Left lobe of liver (tissue), 2 donors: ENCODE measurements around the gene MTRR. TPM values are rescaled to one million over a fixed set of nuclear protein-coding genes. Genes with fewer than 3 reads are reported as not detected.

Experiments used
- ATAC-seq: fragments of 200-7000 bp; cut with Tn5 transposase; one replicate; pipeline ENCODE4 v1.9.1; 2020; ENCODE audit warnings: mild to moderate bottlenecking, moderate library complexity
- DNase-seq: peaks from one replicate; pipeline ENCODE4 v3.0.0-alpha.2; 2020; ENCODE audit warnings: low spot score
- total RNA-seq: library from RNA; stranded (reverse); gene quantifications from one replicate; pipeline ENCODE4 v1.2.1, GENCODE V29; 2021
- donor health status: DM: no; HTN: no; CAD: no; lungs with moderate emphysema.
- donor health status: DM: no; HTN: yes; CAD: no.

MTRR gene
- total RNA-seq, 1 donor from 2014 or later: 29.1 TPM

DNA sequence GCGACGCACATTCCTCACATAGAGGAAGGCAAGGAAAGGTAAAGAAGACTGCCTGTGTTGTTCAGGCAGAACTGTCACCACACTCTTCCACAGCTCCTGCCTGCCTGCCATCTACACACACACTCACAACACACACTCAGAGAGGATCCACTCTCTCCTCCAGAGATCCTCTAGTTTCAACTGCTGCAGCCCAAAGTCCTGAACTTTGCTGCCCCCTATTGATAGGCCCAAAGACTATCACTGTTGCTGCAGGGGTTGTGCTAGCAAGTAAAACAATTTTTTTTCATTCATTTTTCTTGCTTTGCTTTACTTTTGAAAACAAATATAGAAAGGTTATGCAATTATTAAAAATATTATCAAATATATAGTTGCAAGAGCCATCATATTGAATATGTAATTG, 12.1 kb upstream of the MTRR start:
- ATAC-seq (peak; percentile 94), DNase-seq (peak; percentile 55)

DNA sequence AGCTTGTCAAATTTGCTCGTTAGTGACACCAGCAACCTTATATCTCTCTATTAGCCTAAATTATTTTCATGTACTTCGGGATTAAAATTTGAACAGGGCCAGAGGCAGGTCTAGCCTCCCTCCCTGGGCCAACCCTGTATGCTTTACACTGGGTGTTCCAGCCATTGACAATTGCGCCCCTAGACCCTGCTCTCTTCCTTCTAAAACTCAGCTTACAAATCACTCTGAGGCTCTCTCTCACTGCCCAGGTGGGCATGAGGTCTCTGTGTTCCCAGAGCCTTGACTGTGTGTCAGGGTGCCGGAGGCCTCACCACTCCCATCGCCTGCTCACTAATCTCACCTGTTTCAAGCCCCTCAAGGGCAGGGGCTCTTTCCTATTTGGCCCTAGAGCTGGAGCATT, 11.6 kb upstream of the MTRR start:
- ATAC-seq: no peak
- DNase-seq: no peak

DNA sequence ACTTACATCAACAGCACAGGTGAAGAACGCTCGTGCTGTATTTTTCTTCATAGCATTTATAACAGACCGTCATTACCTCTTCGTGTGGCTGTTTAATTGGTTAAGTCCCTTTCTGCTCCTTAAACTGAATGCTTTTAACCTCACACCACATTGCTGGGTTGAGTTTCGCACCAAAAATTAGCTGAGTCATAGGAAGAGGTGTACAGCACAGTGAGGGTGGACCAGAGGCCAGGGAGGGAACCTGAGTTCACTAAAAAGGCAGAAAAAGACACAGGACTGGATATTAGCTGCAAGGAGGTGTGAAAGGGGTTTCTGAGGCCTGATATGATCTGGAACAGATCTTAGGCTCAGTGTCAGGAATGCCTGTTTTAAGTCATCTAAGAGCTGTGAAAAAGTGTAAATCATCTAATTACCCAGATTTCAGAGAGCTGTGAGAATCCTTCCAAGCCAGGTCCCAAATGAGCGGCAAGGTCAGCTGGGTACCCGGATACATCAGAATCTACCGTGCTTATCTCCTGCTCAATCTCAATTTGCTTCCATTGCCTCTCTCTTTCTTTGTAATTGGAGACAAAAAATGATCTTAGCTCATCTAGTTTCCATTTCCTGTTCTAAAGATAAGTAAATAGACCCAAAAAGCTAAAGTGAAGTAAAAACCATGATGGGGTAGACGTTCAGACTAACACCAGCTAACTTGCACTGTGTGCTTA, 10.9 kb upstream of the MTRR start:
- DNase-seq (no peak), ATAC-seq (no peak)

DNA sequence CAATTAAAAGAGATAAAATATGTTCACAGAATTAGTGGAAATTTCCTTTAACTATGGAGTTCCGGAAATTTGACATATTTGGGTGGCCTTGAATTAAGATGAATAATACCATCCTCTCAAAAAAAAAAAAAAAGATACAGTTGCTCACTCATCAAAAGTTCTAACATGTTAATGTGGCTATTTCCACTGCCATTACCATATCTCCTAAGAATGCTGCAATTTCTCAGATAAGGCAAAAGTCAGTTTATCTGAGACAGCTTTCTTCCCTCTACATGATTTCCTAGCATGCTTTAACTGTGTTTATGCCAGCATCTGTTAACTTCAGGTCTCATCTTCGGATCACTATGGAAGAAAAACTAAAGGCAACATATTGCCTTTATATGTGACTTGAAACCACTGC, 2.8 kb upstream of the MTRR start:
- DNase-seq (no peak), ATAC-seq (no peak)

DNA sequence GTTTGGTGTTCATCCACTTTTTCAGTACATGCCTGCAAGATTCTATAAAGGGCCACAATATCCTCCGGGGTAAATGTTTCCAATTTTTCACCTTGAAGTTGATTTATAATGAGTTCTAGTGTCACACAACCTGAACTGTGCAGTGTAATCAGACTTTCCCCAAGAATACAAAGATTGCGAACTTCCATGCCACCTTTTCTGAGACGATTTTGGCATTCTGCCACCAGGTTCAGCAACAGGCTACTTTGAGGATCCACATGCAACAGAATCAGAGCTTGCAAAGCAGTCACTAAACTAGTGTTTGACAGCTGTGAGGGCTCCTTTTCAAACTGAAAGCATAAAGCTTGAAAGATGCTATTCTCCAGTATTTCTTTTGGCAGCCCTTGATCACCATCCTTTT, 1.7 kb upstream of the MTRR start:
- no peak for DNase-seq
- ATAC-seq: no peak

- ATAC-seq (peak; percentile 8), DNase-seq (no peak)
Observed at GRCh38 chr5:7868427-7868772, 548 bp upstream of the MTRR start.

DNA sequence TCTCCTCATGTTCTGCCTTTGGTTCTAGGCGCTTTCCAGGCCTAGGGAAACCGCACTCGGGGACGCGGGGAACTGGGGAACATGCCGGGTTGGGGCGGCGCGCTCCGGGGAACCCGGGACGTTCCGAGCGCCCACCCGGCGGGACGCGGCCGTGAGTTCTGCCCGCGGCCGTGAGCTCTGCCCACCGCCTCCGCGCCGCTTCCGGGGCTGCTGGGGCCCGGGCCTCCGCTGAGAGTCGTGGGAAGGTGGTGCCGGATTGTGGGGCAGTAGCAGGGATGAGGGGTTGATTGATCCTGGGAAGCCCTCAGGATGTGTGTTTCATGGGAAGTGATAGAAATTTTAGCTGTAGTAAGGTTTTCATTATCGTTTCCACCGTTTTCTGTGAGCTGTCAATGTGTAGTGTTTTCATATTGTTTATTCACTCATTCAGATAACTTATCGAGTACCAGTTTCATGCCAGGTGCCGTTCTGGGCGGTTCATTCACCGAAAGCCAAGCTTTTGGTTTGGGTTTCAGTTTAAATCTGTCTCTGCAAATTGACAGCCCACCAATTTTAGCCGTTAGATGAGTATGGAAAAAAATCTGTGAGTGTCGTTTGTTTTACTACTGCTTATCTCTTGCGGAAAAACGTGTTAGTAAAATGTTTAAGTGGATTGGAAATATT, 657 bp downstream of the MTRR start:
- DNase-seq: no peak
- ATAC-seq: peak; percentile 60

DNA sequence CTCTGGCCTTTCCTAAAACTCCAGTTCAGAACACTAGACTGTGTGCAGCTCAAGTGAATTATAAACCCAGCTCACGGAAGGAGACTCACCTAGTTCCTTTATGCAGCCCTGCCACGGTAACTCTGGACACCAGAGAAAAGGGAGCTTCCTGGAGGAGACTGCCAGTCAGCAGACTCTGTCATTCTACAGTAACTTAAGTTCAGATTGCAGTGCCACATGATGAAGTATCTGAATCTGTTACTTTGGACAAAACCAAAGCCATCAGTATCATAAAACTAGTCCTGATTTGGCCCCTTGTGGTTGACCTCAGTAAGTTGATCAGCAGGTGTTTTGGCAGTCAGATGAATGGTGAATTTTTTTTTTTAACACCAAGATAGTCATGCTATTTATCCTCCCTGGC, 2.7 kb downstream of the MTRR start:
- DNase-seq: no peak
- ATAC-seq: no peak

DNA sequence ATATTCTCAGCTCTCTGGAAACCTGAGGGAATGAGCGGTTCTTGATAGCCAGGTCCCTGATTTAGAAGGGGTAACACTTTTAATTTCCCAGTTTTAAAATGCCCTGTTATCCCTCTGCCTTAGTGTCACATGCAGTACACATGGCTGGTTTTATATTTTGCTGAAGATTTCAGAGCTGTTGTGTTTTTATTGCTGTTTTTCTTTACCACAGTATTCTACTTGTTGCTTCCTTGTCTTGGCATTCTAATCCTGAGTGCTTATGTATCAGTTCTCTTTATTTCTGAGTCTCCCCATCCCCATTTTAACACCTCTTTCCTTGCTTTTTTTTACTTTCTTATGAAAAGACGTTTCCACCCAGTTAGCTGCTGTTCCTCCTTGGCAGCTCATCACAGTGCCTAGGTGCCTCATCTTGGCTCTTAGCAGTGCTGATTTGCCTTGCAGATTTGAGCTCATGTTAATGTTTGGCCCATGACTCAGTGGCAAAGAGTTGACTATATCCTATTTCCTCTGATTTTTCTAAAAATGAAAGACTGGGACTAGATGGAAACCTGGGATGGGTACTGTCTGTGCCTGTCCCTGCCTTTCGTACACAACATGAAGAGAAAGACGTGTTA, 3.7 kb downstream of the MTRR start:
- ATAC-seq: no peak
- DNase-seq: no peak

- ATAC-seq (no peak), DNase-seq (no peak)
Observed at GRCh38 chr5:7873216-7873615, 4.3 kb downstream of the MTRR start.

GRCh38 chr5:7874639-7875038, 5.7 kb downstream of the MTRR start:
- DNase-seq (no peak), ATAC-seq (no peak)

- no peak for DNase-seq
- ATAC-seq: no peak
Observed at GRCh38 chr5:7875151-7875550, 6.2 kb downstream of the MTRR start.

DNA sequence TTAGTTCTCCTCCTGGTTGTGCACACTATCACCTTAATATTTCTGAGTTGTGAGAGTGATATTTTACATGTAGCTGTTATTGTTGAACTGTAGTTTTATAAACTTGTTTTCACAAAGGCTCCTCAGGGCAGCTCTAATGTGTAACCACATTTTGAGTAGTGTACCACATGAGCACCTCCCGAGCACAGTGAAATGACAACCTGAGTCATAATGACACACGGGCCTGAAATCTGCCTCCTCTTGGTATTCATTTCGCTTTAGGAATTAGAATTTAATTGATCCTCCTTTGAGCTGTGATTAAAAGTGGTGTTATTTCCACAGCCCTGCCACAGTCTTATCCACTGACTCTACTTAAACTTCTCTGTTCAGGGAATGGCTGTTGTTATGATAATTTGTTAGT, 7.9 kb downstream of the MTRR start:
- DNase-seq (no peak), ATAC-seq (no peak)

DNA sequence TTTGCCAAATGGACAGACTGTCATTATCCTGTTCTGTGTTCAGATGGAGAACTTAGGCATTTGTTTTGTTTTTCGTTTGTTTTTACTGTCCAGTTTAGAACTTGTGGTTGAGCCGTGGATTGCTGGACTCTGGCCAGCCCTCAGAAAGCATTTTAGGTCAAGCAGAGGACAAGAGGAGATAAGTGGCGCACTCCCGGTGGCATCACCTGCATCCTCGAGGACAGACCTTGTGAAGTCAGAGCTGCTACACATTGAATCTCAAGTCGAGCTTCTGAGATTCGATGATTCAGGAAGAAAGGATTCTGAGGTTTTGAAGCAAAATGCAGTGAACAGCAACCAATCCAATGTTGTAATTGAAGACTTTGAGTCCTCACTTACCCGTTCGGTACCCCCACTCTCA, 8.9 kb downstream of the MTRR start:
- DNase-seq (peak; percentile 64), ATAC-seq (peak; percentile 46)

- ATAC-seq: peak; percentile 82
- DNase-seq: no peak
Observed at GRCh38 chr5:7878381-7878873, 9.5 kb downstream of the MTRR start.

GRCh38 chr5:7881091-7881490, 12.1 kb downstream of the MTRR start:
- no peak for DNase-seq

GRCh38 chr5:7881816-7882215, 12.9 kb downstream of the MTRR start:
- ATAC-seq (no peak), DNase-seq (no peak)

More at GRCh38 chr5:7881091-7881490, 12.1 kb downstream of the MTRR start:
- ATAC-seq: no peak

DNA sequence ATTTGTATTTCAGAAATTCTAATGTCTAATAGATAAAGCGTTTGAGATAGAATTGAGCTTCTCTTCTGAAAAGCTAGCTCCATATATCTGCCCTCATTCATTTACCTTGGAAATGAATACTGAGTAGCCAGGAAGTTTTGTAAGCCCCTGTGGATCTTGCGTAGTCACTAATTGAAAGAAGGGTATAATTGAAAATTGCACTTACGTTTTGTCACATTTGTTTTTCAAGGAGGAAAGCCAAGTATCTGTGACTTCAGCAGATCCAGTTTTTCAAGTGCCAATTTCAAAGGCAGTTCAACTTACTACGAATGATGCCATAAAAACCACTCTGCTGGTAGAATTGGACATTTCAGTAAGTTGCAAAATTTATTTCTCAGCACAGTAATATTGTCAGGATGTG, 14.0 kb downstream of the MTRR start:
- no peak for DNase-seq
- ATAC-seq: no peak

DNA sequence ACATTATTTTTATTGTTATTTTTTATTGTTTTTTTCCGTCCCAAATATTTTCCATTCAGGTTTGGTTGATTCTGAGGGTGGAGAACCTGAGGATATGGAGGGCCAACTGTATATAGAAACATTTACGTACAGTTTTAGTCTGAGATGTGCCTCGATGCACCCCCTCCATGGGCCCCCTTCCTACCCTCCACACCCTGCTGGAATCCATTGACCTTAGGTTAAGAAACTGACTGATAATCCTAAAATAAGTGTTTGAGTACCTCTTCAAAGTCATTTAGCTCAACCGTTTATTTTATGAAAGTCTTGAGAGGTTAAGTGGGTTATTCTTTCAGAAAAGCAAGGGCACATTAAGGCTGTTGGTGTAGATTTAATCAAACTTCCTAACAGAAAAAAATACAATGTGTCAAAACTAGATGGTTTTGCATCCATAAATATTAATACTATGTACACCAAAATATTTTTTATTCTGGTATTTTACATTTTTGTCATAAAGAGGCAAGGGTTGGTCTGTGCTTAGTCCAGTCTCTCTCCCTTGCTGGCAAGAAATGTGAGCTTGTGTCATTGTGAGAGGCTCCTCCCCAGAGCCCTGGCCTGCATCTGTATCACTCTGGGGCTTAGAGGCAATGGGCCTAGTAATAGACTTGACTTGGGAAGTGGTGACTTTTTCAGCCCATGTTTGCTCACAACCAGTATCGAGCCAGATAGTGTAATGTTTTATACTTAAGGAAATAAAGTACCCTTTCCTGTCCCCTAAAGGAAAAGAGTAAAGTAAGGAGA, 15.7 kb downstream of the MTRR start:
- DNase-seq (no peak), ATAC-seq (peak; percentile 47)

DNA sequence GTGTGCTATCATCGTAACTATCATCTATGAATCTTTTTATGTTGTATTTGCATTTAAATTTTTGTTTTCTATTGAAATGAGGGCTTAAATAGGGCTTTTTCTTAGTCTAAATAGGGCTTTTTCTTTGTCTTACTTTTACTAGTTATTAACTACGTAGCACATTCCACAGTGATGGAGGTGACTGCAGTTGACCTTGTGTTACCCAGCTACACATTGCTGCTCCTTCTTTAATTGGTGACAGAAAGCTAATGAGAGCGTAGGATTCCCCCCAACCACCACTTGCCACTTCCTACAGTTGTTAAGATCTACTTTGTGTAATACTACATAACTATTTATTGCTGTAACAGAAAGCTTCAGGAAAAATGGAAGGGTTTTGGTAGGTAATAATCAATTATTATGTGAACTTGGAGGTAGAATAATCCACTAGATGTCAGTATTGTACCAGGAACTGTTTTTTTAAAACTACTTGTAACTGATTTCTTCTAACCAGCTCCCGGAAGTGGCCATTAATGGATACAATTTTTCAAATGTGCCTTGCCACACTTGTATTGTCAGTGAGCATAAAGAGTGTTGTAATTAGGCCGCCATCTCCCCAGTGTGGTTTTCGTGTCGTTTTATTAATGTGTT, 18.0 kb downstream of the MTRR start:
- ATAC-seq (peak; percentile 81), DNase-seq (no peak)

- ATAC-seq (no peak), DNase-seq (no peak)
Observed at GRCh38 chr5:7888901-7889300, 20.0 kb downstream of the MTRR start.
